Neural progenitor cell (in vitro differentiated cells): ENCODE results near the gene PDIA2. TPM values are rescaled to one million over a fixed set of nuclear protein-coding genes. Genes with fewer than 3 reads are reported as not detected.
A peak's percentile ranks its signal among the peaks of the same experiment; 100 is the strongest.

ENCODE experiments used
- DNase-seq: peaks from one replicate; pipeline ENCODE4 v3.0.0-alpha.2; 2016; ENCODE audit warnings: low spot score
- H2AFZ ChIP-seq: fragments of 200-600 bp; sonication (generic); replicated peaks from 2 replicates; pipeline ENCODE4 v1.6.1; 2016; ENCODE audit warnings: antibody characterized with exemption
- H3F3A ChIP-seq: fragments of 200-600 bp; sonication (generic); 2 replicates; pipeline ENCODE4 v1.6.1; 2016; ENCODE audit warnings: antibody characterized with exemption, low read depth
- H3K27ac ChIP-seq: fragments of 200-600 bp; sonication (generic); 2 replicates; pipeline ENCODE4 v1.5.1; 2016; ENCODE audit warnings: mild to moderate bottlenecking
- H3K27me3 ChIP-seq: fragments of 200-600 bp; sonication (generic); 2 replicates; pipeline ENCODE4 v1.6.1; 2016; ENCODE audit warnings: mild to moderate bottlenecking, moderate library complexity
- H3K36me3 ChIP-seq: fragments of 200-600 bp; sonication (generic); 2 replicates; pipeline ENCODE4 v1.5.1; 2016
- H3K4me1 ChIP-seq: fragments of 200-600 bp; sonication (generic); 2 replicates; pipeline ENCODE4 v1.6.1; 2016; ENCODE audit warnings: mixed run types
- H3K4me2 ChIP-seq: fragments of 200-600 bp; sonication (generic); 2 replicates; pipeline ENCODE4 v1.6.1; 2016
- H3K4me3 ChIP-seq: fragments of 200-600 bp; sonication (generic); 2 replicates; pipeline ENCODE4 v1.5.1; 2016
- H3K79me2 ChIP-seq: fragments of 200-600 bp; sonication (generic); 2 replicates; pipeline ENCODE4 v1.6.1; 2016; ENCODE audit warnings: low read depth
- H3K9ac ChIP-seq: fragments of 200-600 bp; sonication (generic); 2 replicates; pipeline ENCODE4 v1.6.1; 2016
- H3K9me3 ChIP-seq: fragments of 200-600 bp; sonication (generic); 2 replicates; pipeline ENCODE4 v1.5.1; 2016; ENCODE audit warnings: low read depth
- H4K20me1 ChIP-seq: fragments of 200-600 bp; sonication (generic); 2 replicates; pipeline ENCODE4 v1.6.1; 2016; ENCODE audit warnings: low read depth
- H3K27ac Mint-ChIP-seq: 3 replicates; pipeline ENCODE4 v1.8.0; 2021; ENCODE audit warnings: mixed read lengths
- H3K27me3 Mint-ChIP-seq: 2 replicates; pipeline ENCODE4 v1.8.0; 2022; ENCODE audit warnings: low read depth, mild to moderate bottlenecking, inconsistent platforms, moderate library complexity, mixed read lengths; ENCODE audit not compliant: insufficient read depth
- H3K36me3 Mint-ChIP-seq: 3 replicates; pipeline ENCODE4 v1.8.0; 2021; ENCODE audit warnings: mixed read lengths
- H3K4me1 Mint-ChIP-seq: 3 replicates; pipeline ENCODE4 v1.8.0; 2021; ENCODE audit warnings: mixed read lengths
- H3K4me3 Mint-ChIP-seq: 3 replicates; pipeline ENCODE4 v1.8.0; 2021; ENCODE audit warnings: mild to moderate bottlenecking, moderate library complexity, mixed read lengths
- H3K9me3 Mint-ChIP-seq: 3 replicates; pipeline ENCODE4 v1.8.0; 2020; ENCODE audit warnings: mixed read lengths
- EZH2 ChIP-seq: fragments of 200-600 bp; sonication (generic); IDR thresholded peaks from 2 replicates; pipeline ENCODE4 v1.6.1; 2017; ENCODE audit warnings: antibody characterized with exemption, mild to moderate bottlenecking, moderate library complexity
- EZH2phosphoT487 ChIP-seq: fragments of 200-600 bp; sonication (generic); IDR thresholded peaks from 2 replicates; pipeline ENCODE4 v1.6.1; 2017; ENCODE audit warnings: antibody characterized with exemption
- total RNA-seq: library from RNA; depleted of rRNA; stranded (reverse); fragments of >200 nt; gene quantifications from 2 replicates; pipeline ENCODE4 v1.2.3, GENCODE V29; 2015; ENCODE audit warnings: low replicate concordance
- TF ChIP-seq, protein P1 (sequence below): fragments of 200-600 bp; sonication (generic); IDR thresholded peaks from 2 replicates; pipeline ENCODE4 v1.5.1; 2017; ENCODE audit warnings: antibody characterized with exemption, mild to moderate bottlenecking

PDIA2 gene
- total RNA-seq, 1 donor from 2014 or later, result not detected

- Histone ChIP-seq H3K4me3 (no peak overlapping the region), H3K4me2 (no peak overlapping the region), H3K27ac (no peak overlapping the region), H3K36me3 (no peaks in the 10 kb centered on the region), H3K27me3 (no peaks in the 10 kb centered on the region), H2AFZ (no peak overlapping the region), H4K20me1 (no peaks in the 10 kb centered on the region), H3K9me3 (no peaks in the 10 kb centered on the region), H3K79me2 (no peaks in the 10 kb centered on the region), H3K9ac (no peak overlapping the region), H3K4me1 (no peaks in the 10 kb centered on the region), H3F3A (no peaks in the 10 kb centered on the region)
- TF ChIP-seq EZH2phosphoT487, result no peak
- TF ChIP-seq, protein P1, sequence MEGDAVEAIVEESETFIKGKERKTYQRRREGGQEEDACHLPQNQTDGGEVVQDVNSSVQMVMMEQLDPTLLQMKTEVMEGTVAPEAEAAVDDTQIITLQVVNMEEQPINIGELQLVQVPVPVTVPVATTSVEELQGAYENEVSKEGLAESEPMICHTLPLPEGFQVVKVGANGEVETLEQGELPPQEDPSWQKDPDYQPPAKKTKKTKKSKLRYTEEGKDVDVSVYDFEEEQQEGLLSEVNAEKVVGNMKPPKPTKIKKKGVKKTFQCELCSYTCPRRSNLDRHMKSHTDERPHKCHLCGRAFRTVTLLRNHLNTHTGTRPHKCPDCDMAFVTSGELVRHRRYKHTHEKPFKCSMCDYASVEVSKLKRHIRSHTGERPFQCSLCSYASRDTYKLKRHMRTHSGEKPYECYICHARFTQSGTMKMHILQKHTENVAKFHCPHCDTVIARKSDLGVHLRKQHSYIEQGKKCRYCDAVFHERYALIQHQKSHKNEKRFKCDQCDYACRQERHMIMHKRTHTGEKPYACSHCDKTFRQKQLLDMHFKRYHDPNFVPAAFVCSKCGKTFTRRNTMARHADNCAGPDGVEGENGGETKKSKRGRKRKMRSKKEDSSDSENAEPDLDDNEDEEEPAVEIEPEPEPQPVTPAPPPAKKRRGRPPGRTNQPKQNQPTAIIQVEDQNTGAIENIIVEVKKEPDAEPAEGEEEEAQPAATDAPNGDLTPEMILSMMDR, result peak; percentile 17
- H3K4me1 Mint-ChIP-seq, result no peaks in the 10 kb centered on the region
- H3K9me3 Mint-ChIP-seq, result no peaks in the 10 kb centered on the region
- H3K4me3 Mint-ChIP-seq, result no peak overlapping the region
- peaks cover 4% of the 10 kb centered on the region for H3K36me3 Mint-ChIP-seq
- DNase-seq, result peak; percentile 39
- H3K27me3 Mint-ChIP-seq, result no peaks in the 10 kb centered on the region
- H3K27ac Mint-ChIP-seq, result no peak overlapping the region
Measured at GRCh38 chr16:303760-304505, 21.0 kb downstream of the PDIA2 start.

DNA sequence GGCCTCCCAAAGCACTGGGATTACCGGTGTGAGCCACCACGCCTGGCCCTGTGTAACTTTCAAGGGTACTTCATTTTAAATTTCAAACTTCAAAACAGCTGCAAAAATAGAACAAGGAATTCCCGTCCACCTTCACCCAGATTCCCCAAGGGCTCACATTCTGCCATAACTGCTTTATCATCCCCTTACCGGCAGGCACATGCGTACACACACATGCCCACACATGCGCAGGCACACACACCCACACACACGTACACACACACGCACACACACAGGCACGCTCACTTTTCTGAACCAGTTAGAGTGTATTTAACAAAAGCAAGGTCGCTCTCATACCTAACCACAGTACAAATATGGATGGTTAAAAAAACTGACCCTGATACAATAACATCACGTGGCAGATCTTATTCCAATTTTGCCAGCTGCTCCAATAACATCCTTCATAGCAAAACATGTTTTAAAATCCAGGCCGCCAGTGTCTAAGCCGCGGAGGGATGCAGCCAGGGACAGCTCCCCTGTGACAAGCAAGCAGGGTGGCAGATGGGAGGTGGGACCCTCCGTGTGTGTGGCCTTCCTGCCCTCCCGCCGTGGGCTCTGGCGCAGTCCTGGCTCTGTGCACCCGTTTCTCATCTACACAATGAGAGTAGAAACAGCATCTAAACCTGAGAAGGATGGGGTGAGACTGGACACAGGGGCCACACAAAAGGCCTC, 23.1 kb downstream of the PDIA2 start:
- Histone ChIP-seq H3F3A (no peaks in the 10 kb centered on the region), H3K4me1 (no peaks in the 10 kb centered on the region), H3K4me3 (no peak overlapping the region), H3K9me3 (no peaks in the 10 kb centered on the region), H3K9ac (no peak overlapping the region), H3K4me2 (no peak overlapping the region), H2AFZ (no peak overlapping the region), H4K20me1 (no peaks in the 10 kb centered on the region), H3K79me2 (no peaks in the 10 kb centered on the region), H3K36me3 (no peaks in the 10 kb centered on the region), H3K27ac (no peak overlapping the region), H3K27me3 (no peaks in the 10 kb centered on the region)
- TF ChIP-seq EZH2 (no peak), EZH2phosphoT487 (no peak)
- TF ChIP-seq, protein P1, result no peak
- Mint-ChIP-seq H3K4me3 (no peak overlapping the region), H3K27me3 (no peaks in the 10 kb centered on the region), H3K36me3 (peaks cover 7% of the 10 kb centered on the region), H3K9me3 (no peaks in the 10 kb centered on the region), H3K27ac (peak overlapping the region; percentile 11), H3K4me1 (no peaks in the 10 kb centered on the region)
- DNase-seq, result no peak

DNA sequence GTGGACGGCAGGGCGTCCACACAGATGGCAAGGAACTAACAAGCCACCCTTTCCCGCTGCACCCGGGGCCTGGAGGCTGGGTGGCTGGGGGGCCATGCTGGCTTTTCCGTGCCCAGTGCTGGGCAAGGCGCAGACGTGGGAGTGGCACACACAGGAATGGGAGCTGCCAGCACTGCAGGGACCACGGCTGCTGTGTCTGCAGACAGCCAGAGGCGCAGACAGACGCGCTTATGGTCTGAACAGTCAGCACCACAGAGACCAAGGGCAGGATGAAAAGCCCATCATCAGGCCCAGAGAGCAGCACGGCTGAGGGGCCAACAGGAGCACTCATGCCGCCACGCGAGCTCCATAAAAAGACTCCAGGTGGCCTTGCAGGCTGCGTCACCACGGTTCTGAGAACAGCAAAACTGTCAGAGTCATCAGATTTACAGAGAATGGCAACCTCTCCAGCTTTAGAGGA, 24.0 kb downstream of the PDIA2 start:
- Histone ChIP-seq H3K4me1 (no peaks in the 10 kb centered on the region), H3K27me3 (no peaks in the 10 kb centered on the region), H3K4me3 (no peak overlapping the region), H3K4me2 (no peak overlapping the region), H3K79me2 (no peaks in the 10 kb centered on the region), H3K9me3 (no peaks in the 10 kb centered on the region), H2AFZ (no peak overlapping the region), H3K9ac (no peak overlapping the region), H3K27ac (no peak overlapping the region), H3F3A (no peaks in the 10 kb centered on the region), H4K20me1 (peaks cover 2% of the 10 kb centered on the region), H3K36me3 (no peaks in the 10 kb centered on the region)
- Mint-ChIP-seq H3K27ac (no peak overlapping the region), H3K4me1 (no peaks in the 10 kb centered on the region), H3K4me3 (peak overlapping the region; percentile 1), H3K27me3 (no peaks in the 10 kb centered on the region), H3K36me3 (peaks cover 7% of the 10 kb centered on the region), H3K9me3 (no peaks in the 10 kb centered on the region)
- DNase-seq, result no peak
- TF ChIP-seq, protein P1, result no peak
- TF ChIP-seq EZH2phosphoT487 (no peak), EZH2 (no peak)
